GM19324 (cell line): Measurements from ENCODE around the gene SGCD.

ENCODE experiments used
- ATAC-seq: cut with Tn5 transposase; IDR thresholded peaks from one replicate; pipeline ENCODE4 v1.9.1; 2021; ENCODE audit warnings: mild to moderate bottlenecking, moderate library complexity; ENCODE audit not compliant: unreplicated experiment, low FRiP score

SGCD gene

DNA sequence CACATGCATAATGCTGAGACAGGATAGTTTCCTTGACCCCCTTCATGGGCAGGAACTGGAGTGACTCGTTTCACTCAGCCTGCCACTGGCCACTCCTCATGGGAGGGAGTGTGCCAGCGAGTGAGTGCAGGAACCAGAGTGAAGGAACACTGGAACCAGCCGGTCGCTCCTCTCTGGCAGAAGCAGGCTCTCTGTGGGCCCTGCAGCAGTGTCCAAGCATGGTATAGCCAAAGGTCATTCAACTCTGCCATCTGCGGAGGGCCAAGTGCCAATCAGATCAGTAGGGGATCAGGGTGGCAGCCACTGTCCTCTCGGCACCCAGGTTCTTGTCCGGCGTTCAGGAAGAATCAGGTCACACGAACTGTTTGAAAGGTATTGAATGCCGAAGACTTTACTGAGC, 353.9 kb downstream of the SGCD start:
- no peak for ATAC-seq

DNA sequence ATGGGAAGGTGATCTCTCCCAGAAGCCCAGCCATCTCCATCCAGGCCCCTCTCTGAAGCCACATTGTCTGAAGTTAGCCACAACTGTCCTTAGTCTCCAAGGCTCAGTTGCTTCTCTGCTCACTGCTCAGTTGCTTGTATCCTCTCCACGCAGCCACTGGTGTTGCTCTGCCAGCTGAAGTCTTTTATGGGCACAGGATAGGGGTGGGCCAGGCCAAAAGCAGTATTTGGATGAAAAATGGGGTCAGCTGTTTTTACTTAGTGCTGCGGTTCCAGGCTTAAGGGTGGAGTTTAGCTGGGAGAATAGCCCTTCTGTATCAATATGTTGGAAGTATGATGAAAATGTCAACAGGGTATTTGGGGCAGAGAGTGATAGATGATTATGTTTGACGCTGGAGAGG, 354.3 kb downstream of the SGCD start:
- no peak for ATAC-seq

DNA sequence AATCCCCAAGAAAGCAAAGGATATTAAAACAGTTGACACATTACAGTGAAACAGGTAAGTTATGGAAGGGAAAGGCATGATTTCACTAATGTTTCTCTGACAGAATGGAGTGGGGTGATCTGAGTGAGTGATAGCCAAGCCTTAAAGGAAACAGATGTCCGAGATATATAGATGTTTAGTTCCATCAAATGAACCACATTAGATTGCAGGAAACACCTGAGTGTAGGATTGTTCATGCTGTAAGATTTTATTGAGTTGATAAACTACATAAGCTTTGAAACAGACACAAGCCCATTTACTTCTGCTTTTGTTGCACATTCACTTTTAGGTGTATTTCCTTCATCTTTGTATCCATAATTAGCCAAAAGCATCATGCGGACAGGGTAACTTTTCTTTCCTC, 356.0 kb downstream of the SGCD start:
- no peak for ATAC-seq

DNA sequence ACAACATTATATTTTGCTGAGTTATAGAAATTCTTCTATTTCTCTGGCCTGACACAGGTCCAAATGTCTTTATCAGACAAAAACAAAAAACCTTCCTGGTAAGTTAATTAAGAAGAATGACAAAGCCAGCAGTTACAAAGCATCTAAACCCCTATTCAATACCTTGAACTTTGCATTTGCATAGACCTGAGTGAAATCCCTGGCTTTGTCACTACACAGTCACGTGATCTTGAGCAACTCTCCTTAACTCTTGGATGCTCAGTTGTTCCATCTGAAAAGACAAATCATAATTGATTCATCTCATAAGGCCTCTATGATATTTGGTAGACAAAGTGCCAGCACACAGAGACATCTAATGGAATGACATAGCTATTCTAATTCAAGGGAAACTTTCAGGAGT, 356.5 kb downstream of the SGCD start:
- ATAC-seq = no peak

DNA sequence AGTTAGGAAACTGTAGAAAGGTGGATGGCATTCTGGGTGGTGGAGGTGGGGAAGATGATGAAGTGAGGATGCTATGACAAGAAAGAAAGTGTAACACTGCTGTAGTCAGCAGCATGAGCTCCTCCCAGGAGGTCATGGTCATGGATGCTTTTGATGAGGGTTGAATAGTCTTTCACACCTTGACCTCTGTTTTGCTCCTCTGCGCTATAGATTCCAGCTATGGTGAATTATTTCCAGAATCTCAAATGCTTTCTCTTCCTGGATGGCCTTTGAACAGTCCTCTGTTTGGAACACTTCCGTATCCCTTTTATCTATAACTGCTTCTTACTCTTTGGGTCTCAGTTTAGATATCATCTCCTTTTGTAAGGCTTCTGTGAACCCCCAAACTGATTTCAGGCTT, 357.3 kb downstream of the SGCD start:
- no peak for ATAC-seq

DNA sequence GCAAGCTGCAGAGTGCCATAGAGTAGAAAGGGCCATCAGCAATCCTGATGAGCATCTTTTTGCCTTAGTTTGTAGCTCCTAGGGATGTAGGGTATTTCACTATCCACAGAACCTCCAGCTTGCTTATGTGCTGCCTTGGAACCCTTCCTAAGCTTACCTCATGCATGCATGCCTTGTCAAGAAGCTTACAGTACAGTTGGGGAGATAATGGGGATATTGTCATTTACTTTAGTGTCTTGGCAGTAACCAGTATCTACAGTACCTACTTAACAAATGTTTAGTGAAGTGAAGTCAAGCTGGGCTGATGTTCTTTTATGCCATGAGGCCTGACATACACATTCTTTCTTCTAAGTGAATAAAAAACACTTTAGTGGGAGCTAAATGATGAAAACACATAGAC, 358.5 kb downstream of the SGCD start:
- ATAC-seq = no peak

DNA sequence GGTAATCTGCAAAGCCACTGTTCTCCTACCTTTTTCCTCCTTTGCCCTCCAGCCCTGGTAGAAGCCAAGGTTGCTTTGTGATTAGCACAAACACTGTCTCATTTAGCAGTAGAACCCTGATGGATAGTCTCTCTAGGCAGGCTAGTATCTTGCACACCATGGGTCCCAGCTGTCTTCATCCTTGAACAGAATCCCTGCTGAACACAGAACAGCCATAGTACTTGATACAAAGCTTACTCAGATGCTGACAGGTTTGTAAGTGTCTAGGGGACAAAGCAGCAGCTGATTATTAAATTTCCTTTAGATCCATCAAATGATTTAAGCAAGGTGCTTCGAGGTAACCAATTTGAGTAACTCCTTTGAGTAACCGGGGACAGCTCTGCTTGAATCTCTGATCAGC, 359.4 kb downstream of the SGCD start:
- no peak for ATAC-seq

DNA sequence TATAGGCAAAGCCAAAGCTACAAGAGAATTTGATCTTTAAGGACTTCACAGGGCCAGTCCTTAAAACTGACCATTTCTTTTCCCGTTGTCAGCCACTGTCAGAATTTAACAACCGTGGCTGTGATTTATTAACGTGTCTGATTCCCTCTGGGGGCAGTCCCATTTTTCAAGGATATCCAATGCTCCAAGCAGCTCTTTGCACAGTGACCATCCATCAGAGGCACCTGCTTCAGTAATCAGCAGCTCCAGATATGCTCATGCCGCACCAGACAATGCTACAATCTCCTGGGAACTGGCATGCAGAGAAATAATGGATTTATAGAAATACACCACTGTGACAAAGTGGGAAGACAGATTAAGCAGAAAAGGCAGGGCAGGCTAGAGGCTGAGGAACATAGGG, 359.8 kb downstream of the SGCD start:
- no peak for ATAC-seq

DNA sequence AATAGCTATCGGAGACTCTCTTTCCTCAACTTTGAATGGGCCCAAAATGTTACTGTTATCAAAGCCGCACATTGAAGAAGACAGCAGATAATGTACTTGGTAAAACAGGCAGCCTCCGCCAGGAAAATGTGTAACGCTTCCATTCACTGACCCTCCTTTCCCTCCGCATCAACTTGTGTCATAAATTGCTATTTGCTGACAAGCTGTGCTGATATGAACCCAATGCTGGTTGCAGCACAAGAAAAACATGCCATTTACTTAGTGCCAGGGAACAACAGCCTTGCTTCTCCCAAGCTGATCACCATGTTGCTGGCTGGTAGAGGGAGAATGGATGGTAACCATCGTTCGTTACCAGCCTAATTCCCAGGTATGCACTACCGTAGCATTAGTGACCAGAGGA, 360.6 kb downstream of the SGCD start:
- ATAC-seq = no peak

DNA sequence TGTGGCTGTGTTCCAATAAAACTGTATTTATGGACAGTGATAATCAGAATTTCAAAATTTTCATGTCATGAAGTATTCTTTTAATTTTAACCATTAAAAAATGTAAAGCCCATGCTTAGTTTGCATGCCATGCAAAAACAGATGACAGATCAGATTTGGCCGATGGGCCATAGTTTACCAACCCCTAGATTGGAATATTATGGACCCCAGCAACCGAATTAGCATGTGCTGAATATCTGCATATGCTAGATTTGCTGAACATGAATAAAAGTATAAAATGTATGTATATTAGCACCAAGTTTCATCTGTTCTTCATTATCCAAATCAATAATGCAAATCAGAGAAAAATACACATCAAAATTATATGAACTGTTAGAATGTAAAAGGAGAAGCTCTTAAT, 364.6 kb downstream of the SGCD start:
- no peak for ATAC-seq

DNA sequence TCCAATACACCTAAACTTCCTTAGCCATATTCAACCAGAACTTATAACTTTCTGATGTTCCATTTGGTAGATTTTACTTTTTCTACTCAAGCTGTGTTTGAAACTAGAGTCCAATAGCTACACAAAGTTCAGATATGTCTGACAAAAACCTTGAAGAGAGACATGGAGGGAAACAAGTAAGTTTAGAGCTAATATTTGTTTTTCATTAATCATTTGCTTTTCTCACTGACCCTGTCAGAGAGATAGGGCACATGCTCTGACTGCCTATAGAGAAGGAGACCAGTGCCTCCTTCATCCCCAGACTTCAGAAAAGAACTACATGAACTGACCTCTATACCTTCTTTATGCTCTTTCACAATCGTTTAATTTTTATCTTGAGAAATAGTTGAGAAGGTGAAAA, 366.1 kb downstream of the SGCD start:
- no peak for ATAC-seq

DNA sequence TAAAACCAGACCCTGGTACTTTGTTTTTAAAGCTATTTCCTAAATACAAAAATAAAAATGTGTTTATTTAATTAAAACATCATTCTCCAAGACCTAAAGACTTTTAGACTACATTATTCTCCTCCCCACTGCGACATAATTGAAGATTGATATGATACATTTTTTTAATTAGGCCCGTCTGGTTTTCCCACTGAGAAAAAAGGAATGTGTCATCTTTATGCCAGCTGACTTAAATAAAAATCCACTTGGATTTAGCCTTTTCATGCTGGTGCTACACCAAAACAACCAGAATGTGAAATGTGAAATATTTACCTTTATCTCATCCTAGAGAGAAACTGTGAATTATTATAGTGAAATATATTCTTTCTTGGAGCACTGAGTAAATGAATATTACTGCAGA, 367.6 kb downstream of the SGCD start:
- ATAC-seq = no peak

DNA sequence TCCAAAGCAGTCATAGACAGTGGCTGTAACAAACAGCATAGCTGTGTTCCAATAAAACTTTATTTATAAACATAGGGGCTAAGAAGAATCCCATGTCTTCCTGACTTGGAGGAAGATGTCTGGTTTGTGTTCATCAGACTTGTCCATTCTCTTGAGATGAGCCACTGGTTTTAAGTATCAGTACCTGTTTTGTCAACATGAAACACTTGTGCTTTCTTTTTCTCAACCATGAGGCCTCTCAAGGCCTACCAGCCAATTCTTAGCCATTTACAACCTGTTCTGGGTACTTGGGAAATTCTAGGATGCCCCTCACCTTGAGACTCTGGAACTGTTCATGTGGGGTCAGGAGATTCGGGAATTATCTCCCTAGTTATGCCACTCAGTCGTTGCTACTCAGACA, 368.8 kb downstream of the SGCD start:
- no peak for ATAC-seq

DNA sequence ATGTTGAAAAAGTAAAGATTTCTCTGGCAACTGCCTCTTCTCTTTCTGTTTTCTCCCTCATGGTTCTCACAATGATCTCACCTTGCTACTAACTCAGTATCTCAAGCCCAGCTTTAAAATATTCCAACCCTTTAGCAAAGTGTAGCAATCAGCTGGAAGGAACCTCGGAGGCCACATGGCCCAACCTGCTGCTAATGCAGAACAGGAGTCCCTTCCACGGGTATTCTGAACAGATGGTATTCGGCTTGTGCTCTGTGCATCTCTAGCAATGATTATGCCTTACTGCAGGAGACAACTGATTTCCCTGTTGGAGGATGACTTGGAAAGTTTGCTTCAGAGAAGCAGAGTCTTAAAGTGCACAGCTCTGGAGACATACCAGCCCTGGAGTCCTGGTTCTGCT, 371.4 kb downstream of the SGCD start:
- ATAC-seq = no peak

DNA sequence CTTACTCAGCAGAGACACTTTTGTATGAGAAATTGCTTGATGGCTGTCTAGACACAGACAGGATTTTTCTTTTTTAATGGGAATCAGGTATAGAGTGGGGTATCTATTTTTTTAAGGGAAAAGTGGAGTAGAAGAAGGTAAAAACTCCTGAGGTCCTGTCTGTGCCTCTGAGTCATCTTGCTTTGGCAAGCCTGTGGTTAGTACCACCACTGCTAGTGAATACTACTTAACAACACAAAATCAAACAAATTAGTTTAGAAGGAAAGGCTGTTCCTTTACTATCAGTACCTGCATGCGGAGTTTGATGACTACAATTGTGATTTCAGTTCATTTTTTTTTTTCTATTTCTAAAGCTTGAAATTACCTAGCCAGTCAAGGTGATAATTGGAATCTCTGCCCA, 372.2 kb downstream of the SGCD start:
- no peak for ATAC-seq

DNA sequence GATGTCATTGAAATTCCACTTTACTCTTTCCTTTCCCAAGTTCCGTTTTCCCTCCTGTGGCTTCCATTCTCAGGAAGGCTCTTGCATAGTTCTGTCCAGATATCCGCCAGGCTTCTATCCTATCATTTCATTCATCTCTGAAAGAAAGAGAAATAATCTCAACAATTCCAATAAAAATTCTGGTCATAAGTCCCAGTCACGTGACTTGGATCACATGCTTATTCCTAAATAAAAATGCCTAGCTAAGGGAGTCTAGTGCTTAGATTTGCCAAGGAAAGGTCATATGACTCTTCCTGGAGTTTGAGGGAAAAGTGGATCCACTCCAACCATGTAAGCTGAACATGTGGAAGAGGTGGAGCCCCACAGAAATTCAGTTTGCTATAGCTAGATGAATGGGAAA, 377.2 kb downstream of the SGCD start:
- ATAC-seq = no peak

DNA sequence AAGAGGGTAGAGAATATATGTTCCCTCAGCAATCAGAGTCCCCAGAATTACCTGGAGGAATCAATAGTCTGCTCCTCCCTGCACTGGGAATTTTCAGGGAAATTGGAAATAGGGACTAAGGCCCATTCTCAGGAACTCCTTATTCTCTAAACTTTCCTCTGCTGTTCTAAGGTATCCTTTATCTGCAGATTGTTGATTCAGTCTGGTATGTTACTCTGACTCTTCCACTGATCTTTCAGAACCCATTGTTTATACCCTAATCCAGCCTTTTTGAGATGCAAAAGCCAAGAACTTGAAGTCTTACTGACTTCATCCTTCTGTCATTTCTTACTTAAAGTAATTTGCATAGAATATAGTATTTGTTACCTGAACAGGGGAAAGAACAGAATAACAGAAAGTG, 379.7 kb downstream of the SGCD start:
- no peak for ATAC-seq

DNA sequence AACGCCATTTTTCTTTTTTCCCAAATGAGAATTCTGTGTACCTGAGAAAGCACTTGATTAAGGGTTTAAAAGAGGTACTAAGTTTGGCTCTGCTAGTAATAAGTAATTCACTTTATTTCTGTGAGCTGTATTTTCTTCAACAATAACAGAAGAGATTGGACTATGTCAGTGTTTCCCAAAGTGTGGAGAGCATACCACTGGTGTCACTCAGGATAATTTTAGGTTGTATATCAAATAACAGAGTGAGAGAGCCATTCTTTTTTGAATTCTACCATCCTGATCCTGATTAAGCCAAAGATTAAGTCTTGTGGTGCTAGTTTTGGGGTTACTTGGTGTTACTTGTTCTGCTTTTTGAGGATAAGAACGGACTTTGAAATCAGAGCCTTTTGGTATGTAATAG, 380.8 kb downstream of the SGCD start:
- no peak for ATAC-seq

DNA sequence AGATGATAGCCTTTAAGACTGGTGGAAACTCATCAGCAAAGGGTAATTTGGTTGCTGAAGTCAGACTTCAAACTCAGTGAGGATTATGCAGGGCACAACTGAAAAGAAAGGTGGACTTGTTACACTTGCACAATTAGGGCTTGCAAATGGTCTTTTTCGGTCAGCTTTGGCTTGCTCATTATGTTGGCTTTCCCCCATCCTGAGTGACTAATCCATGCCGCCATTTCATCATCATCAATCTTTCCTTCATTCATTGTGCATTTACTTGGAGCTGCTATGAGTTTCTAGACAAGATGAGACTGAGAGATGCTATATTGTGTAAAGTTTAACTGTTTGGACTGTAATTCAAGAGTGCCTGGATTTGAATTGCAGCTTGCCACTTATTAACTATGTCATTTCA, 388.3 kb downstream of the SGCD start:
- no peak for ATAC-seq

DNA sequence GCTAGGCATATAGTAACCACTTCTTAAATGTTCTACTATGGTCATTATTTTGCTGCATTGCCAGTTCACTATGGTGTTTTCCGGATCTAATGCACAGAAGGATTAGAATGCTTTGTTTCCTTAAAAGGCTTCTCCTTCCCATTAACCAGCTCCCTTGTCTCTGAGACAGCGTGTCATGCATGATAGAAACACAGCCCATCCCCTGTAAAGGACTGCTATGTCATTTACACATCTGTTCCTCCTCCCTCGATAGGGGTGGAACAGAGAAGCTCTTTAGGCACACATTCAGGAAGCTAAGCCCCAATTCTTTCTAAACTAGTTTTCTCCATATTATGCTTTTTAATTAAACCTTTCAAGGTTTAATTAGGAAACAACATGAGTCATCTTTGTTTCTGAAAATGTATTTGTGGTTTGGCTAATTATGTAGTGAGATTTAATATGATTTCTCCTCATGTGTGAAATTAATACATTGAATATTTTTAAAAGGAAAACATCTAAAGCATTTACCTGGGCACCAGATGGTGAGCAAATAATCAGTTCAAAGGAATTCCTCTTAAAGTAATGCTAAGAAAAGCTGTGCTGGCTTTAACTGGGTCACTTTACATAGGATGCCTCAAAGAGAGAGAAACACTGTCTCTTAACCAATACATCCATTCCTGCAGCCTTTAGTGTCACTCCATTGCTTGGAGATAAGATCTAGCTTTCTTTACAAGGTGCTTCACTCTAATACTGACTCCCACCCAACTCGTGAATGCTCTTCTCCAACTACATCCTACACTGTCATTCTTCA, 389.8 kb downstream of the SGCD start:
- ATAC-seq = no peak

DNA sequence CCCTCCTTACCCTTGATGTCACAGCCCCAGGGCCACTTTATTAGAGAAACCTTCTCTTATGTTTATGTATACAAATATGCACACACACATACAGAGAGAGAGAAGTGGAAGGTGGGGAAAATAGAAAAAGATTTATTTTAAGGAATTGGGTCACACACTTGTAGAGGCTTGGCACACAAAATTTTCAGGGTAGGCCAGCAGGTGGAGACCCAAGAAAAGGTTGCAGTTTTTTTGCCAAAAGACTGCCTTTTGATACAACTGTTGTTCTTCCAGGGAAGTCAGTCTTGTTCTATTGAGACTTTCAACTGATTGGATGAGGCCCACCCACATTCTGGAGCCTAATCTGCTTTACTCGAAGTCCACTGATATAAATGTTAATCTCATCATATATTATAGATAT, 392.0 kb downstream of the SGCD start:
- ATAC-seq = no peak

DNA sequence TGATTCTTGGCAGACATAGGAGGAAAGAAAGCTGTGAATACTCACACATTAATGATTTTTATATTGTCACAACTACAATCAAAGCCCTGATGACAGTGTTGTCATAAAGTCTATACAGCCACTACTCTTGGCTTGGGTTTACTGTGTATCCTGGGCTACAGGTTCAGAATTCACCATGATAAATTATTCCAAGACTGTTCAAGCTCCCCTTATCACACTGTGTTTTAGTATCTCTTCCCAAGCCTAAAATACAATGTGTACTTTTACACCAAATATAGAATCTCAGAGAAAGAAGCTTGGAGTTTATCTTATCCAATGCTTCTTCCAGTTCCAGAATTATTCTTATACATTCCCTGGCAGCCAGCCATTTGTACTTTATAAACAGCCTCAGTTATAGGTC, 395.4 kb downstream of the SGCD start:
- ATAC-seq = no peak

DNA sequence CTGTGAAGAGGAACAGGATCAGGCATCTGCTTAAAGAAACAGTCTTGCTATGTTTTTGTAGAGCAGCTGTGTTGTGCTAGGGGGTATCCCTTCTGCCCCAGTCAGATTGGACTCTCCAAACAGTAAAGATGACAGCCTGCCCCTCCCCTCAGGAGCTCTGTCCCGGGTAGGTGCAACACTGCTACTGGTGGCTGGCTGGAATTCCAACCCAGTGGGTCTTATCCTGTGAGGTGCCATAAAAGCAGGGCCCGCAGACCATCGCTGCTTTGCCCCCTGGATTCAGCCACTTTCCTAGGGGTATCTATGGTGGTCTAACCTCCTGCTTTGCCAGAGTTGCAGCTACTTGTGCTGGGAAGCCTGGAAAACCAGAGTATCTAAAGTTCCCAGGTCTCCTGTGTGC, 408.5 kb downstream of the SGCD start:
- ATAC-seq = no peak
